Endothelial cell of umbilical vein (primary cell): Measurements from ENCODE around the gene KCND2.

Source experiments
- CTCF ChIP-seq, 2 donors: IDR thresholded peaks; 1 replicate in 1 of 2; 2 replicates in 1 of 2; pipeline ENCODE4 v1.5.1; 2011; ENCODE audit warnings: low read length in 2 of 2, mild to moderate bottlenecking in 2 of 2, moderate library complexity in 2 of 2, control low read depth in 1 of 2, inconsistent platforms in 1 of 2, low read depth in 1 of 2; ENCODE audit not compliant: insufficient read depth in 1 of 2; ENCODE audit errors: extremely low read depth in 1 of 2
- MAX ChIP-seq: IDR thresholded peaks from 2 replicates; pipeline ENCODE4 v1.6.1; 2011; ENCODE audit not compliant: insufficient read depth, insufficient read length
- POLR2A ChIP-seq: IDR thresholded peaks from 2 replicates; pipeline ENCODE4 v1.6.1; 2012; ENCODE audit warnings: low read depth, mild to moderate bottlenecking, control low read depth, low read length

- TF ChIP-seq MAX (no peak), CTCF (IDR thresholded peaks at IDR 0.05; ENCODE audit: extremely low read depth in 1 of 2, insufficient read depth in 1 of 2, low read depth in 1 of 2, low read length in 2 of 2) (no peak), POLR2A (no peak)
These were observed 274.6 kb downstream of the KCND2 start for GRCh38 chr7:120547605-120548004.
